HG03159 (cell line): Measurements from ENCODE around the gene NLGN3.

Source experiments
- ATAC-seq: cut with Tn5 transposase; IDR thresholded peaks from one replicate; pipeline ENCODE4 v1.9.1; 2021; ENCODE audit warnings: mild to moderate bottlenecking, moderate library complexity; ENCODE audit not compliant: unreplicated experiment

NLGN3 gene

GRCh38 chrX:71118032-71118984, 26.3 kb upstream of the NLGN3 start, which contains the start of gene MED12:
Gene MED12, plus strand, starts transcription at chrX:71118596. Its CDS starts 159 bp downstream, at chrX:71118755.
- ATAC-seq = peak; percentile 91

DNA sequence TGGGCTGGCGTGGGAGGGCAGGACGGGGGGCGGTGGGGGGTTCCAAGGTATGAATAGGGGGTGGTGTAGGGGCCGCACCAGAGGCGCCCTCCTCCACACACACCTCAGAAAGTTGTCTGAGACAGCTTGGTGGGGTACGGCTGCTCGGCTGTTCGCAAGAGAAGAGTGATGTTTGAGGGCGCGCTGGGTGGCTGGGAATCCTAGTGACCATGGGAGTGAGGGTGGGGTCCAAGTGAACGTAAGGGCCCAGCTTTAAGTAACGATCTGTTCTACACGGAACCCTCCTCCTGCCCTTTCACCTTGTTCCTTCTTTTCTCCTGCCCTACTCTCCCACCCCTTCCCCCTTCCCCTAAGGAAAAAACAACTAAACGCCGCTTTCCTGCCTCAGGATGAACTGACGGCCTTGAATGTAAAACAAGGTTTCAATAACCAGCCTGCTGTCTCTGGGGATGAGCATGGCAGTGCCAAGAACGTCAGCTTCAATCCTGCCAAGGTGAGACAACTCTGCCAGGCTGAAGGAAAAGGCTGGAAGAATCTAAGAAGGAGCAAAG, 25.6 kb upstream of the NLGN3 start:
- peak; percentile 9 for ATAC-seq

GRCh38 chrX:71128166-71128833, 16.3 kb upstream of the NLGN3 start:
- ATAC-seq = no peak

GRCh38 chrX:71128915-71129765, 15.5 kb upstream of the NLGN3 start:
- peak; percentile 81 for ATAC-seq

DNA sequence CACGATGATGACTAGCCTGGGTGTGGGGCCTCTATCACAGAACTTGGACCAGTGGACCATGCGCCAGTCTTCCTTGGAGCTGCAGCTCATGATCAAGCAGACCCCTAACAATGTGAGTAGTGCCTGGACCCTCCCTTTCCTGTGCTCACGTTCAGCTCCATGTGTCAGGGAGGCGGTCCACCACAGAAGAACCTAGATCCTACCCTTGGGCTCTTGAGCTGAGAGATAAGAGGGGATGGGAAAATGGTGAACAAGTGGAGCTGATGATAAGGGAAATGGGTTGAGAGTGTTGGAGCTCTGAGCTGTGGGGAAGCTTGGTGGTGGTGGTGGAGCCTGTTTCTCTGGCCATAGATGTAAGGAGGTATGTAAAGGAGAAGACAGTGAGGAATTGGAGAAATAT, 13.1 kb upstream of the NLGN3 start:
- ATAC-seq = no peak

DNA sequence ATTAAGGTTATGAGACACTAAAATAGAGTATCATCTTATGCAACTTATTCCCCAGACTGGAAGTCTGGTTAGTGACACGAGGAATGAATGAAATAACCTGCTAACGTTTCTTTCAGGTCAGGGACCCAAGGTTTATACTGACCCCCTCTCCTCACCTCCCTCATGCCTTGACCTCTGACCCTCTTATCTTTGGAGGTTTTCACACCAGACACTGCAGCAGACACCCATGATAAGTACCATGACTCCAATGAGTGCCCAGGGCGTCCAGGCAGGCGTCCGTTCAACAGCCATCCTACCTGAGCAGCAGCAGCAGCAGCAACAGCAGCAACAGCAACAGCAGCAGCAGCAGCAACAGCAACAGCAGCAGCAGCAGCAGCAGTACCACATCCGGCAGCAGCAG, 4.2 kb upstream of the NLGN3 start:
- ATAC-seq = no peak

- ATAC-seq = no peak
Observed at GRCh38 chrX:71143508-71143907, 1.1 kb upstream of the NLGN3 start.

DNA sequence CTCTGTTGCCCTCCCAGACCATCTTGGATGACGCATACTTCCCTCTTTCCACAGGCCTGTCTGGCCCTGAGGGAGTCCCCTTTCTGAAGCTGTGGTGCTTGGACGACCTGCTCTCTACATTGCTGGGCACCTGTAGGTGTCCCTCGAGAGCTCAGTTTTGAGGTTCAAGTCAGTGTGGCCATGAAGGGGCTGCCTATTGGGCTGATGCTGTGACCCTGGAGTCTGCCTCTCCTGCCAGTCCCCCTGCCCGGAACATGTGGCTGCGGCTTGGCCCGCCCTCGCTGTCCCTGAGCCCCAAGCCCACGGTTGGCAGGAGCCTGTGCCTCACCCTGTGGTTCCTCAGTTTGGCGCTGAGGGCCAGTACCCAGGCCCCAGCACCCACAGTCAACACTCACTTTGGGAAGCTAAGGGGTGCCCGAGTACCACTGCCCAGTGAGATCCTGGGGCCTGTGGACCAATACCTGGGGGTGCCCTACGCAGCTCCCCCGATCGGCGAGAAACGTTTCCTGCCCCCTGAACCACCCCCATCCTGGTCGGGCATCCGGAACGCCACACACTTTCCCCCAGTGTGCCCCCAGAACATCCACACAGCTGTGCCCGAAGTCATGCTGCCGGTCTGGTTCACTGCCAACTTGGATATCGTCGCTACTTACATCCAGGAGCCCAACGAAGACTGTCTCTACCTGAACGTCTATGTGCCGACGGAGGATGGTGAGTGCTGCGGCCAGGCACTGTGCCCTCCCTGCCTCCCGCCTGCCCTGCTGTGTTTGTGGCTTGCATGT, 3.0 kb downstream of the NLGN3 start:
- no peak for ATAC-seq

- no peak for ATAC-seq
Observed at GRCh38 chrX:71148278-71148663, 3.6 kb downstream of the NLGN3 start.

- no peak for ATAC-seq
Observed at GRCh38 chrX:71151366-71151765, 6.7 kb downstream of the NLGN3 start.

GRCh38 chrX:71154196-71154595, 9.6 kb downstream of the NLGN3 start:
- no peak for ATAC-seq

DNA sequence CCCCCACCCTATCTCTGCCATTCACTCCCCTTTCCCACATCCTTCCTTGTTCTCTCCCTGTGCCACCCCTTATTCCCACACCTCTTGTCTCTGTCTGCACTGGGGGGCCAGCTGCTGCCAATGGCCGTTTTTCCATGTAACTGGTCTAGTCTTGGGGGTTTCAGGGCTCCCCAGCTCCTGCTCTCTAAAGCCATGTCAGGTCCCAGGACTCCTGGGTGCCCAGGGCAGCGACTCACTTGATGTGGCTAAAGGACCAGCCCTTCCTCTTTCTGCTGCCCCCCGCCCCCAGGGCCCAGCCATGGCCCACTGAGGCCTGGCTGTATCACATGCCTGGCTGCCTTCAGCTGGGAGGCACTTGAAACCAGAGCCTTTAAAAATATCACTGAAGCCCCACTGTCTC, 10.0 kb downstream of the NLGN3 start:
- no peak for ATAC-seq

GRCh38 chrX:71158603-71159002, 14.0 kb downstream of the NLGN3 start:
- no peak for ATAC-seq

DNA sequence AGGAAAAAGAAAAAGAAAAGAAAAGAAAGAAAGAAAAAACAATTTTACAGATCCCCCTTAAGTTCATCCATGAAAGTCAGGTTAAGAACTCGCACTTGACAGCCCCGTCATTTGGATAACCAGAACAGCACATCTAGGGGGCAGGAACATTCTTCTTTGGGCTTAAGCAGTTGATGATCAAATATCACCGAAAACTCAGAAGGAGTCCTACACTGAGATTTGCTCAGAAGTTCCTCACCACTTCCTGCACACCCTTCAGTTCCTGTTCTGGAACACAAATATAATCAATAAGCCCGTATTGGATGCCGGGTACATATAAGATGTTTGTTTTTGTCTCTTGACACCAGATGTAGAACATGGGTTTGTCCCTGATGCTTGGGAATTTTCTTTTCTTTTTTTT, 14.7 kb downstream of the NLGN3 start:
- no peak for ATAC-seq

GRCh38 chrX:71160475-71160874, 15.8 kb downstream of the NLGN3 start:
- no peak for ATAC-seq

DNA sequence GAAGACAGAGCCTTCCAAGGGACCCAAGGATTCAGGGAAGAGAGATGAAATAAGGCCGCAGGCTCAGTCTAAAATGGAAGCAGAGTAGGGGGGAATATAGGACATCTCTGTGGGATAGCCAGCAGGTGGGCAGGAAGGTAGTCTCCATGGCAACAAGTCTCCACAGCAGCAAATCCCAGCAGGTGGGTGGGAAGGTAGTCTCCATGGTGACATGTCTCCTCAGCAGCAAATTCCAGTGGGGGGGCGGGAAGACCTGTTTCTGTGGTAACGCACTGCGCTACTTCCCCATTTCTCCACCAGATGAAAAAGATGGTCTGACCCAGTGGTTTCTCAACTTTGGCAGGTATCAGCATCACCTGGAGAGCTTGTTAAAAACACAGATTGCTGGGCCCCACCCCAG, 18.3 kb downstream of the NLGN3 start:
- ATAC-seq = no peak

DNA sequence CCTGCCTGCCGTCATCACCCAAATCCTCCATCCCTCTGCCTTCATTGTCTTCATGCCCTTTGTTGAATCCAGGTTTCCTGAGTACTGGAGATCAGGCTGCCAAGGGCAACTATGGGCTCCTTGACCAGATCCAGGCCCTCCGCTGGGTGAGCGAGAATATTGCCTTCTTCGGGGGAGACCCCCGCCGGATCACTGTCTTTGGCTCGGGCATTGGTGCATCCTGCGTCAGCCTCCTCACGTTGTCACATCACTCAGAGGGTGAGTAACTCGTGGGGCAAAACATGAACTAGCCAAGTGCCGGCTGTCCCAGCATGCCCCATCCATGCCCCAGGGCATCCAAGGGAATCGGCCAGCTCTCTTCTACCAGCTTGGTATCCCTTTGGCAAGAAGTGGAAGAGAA, 19.4 kb downstream of the NLGN3 start:
- no peak for ATAC-seq

DNA sequence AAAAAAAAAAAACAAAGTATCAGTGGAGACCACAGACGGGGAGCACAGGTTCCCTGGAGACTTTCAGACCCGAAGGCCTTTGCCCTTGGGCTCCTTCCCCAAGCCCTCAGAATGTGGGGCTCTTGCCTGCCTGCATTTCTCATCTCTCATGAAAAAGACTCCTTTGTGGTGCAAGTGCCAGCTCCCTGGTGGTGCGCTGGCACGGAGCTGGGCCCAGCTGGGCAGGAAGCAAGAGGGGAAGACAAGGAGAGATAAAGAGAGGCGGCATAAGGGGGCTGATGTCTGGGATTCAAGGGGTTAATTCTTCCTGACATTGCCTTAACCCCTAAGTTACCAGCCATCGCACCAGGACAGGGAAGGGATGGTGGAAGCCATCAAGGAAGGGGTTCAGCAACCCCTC, 21.8 kb downstream of the NLGN3 start:
- ATAC-seq = no peak

- no peak for ATAC-seq
Observed at GRCh38 chrX:71167031-71167781, 22.6 kb downstream of the NLGN3 start.
